SK-N-SH treated with all-trans-retinoic acid at 6 μM for 48 hours (cell line): ENCODE results near the gene AK4.

Experiments used
- SNAI2 ChIP-seq: fragments of 250-450 bp; sonication (Bioruptor Pico); IDR thresholded peaks from 2 replicates; pipeline ENCODE4 v1.5.0; 2020; ENCODE audit warnings: mild to moderate bottlenecking, moderate library complexity
- ZC3H10 ChIP-seq: fragments of 250-450 bp; sonication (Bioruptor Pico); IDR thresholded peaks from 2 replicates; pipeline ENCODE4 v1.5.1; 2021; ENCODE audit warnings: mild to moderate bottlenecking, moderate library complexity
- ZNF8 ChIP-seq: fragments of 450-650 bp; formaldehyde crosslinking; IDR thresholded peaks from 2 replicates; pipeline ENCODE4 v1.5.0; 2020; ENCODE audit warnings: mild to moderate bottlenecking, moderate library complexity
- TF ChIP-seq, protein P1 (sequence below): fragments of 250-450 bp; sonication (Bioruptor Pico); IDR thresholded peaks from 2 replicates; pipeline ENCODE4 v1.8.0; 2020; ENCODE audit warnings: mild to moderate bottlenecking, moderate library complexity, borderline replicate concordance

DNA sequence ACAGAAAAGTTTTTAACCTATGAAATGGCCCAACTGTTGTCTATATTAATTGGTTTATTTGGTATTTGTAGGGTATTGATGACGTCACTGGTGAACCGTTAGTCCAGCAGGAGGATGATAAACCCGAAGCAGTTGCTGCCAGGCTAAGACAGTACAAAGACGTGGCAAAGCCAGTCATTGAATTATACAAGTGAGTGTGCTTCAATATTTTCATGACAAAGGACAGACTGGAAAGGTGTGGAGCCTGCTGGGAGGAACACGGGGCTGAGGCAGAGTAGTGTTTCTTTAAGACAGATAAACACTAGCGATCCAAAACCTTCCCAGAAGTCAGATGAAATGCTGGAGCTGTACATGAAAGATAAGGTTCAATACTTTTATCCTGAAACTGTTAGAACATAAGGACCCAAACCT is 76.7 kb downstream of the AK4 start:
- TF ChIP-seq ZNF8 (CRISPR knock-in tag): no peak
- TF ChIP-seq, protein P1, sequence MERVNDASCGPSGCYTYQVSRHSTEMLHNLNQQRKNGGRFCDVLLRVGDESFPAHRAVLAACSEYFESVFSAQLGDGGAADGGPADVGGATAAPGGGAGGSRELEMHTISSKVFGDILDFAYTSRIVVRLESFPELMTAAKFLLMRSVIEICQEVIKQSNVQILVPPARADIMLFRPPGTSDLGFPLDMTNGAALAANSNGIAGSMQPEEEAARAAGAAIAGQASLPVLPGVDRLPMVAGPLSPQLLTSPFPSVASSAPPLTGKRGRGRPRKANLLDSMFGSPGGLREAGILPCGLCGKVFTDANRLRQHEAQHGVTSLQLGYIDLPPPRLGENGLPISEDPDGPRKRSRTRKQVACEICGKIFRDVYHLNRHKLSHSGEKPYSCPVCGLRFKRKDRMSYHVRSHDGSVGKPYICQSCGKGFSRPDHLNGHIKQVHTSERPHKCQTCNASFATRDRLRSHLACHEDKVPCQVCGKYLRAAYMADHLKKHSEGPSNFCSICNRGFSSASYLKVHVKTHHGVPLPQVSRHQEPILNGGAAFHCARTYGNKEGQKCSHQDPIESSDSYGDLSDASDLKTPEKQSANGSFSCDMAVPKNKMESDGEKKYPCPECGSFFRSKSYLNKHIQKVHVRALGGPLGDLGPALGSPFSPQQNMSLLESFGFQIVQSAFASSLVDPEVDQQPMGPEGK: no peak
- TF ChIP-seq ZC3H10 (CRISPR knock-in tag): no peak
- TF ChIP-seq SNAI2 (CRISPR knock-in tag): no peak
